Hepatocyte (in vitro differentiated cells): Measurements from ENCODE around the gene TLCD1. TPM values are rescaled to one million over a fixed set of nuclear protein-coding genes. Genes with fewer than 3 reads are reported as not detected.

Source experiments
- DNase-seq: peaks from one replicate; pipeline ENCODE4 v3.0.0-alpha.2; 2016; ENCODE audit warnings: low spot score
- H2AFZ ChIP-seq: fragments of 200-600 bp; sonication (generic); 2 replicates; pipeline ENCODE4 v1.6.0; 2016; ENCODE audit warnings: antibody characterized with exemption, mild to moderate bottlenecking
- H3K27ac ChIP-seq: fragments of 200-600 bp; sonication (generic); 2 replicates; pipeline ENCODE4 v1.5.1; 2016; ENCODE audit warnings: mild to moderate bottlenecking
- H3K27me3 ChIP-seq: fragments of 200-600 bp; sonication (generic); 2 replicates; pipeline ENCODE4 v1.6.1; 2016
- H3K36me3 ChIP-seq: fragments of 200-600 bp; sonication (generic); replicated peaks from 2 replicates; pipeline ENCODE4 v1.5.1; 2016; ENCODE audit warnings: low read depth; ENCODE audit not compliant: insufficient read depth
- H3K4me1 ChIP-seq: fragments of 200-600 bp; sonication (generic); 2 replicates; pipeline ENCODE4 v1.5.1; 2016; ENCODE audit warnings: mild to moderate bottlenecking, moderate library complexity; ENCODE audit not compliant: insufficient read depth
- H3K4me2 ChIP-seq: fragments of 200-600 bp; sonication (generic); 2 replicates; pipeline ENCODE4 v1.6.0; 2016
- H3K4me3 ChIP-seq: fragments of 200-600 bp; sonication (generic); 2 replicates; pipeline ENCODE4 v1.5.1; 2016; ENCODE audit warnings: mild to moderate bottlenecking
- H3K79me2 ChIP-seq: fragments of 200-600 bp; sonication (generic); 2 replicates; pipeline ENCODE4 v1.6.0; 2017; ENCODE audit warnings: mild to moderate bottlenecking
- H3K9me2 ChIP-seq: fragments of 200-600 bp; sonication (generic); replicated peaks from 2 replicates; pipeline ENCODE4 v1.6.0; 2017; ENCODE audit warnings: mild to moderate bottlenecking; ENCODE audit not compliant: insufficient read depth
- H3K9me3 ChIP-seq: fragments of 200-600 bp; sonication (generic); 2 replicates; pipeline ENCODE4 v1.5.1; 2016; ENCODE audit warnings: low read depth, mild to moderate bottlenecking
- H4K20me1 ChIP-seq: fragments of 200-600 bp; sonication (generic); 2 replicates; pipeline ENCODE4 v1.6.0; 2016; ENCODE audit warnings: mild to moderate bottlenecking; ENCODE audit not compliant: insufficient read depth, poor library complexity, severe bottlenecking
- CTCF ChIP-seq: fragments of 200-600 bp; sonication (generic); IDR thresholded peaks from 2 replicates; pipeline ENCODE4 v1.5.1; 2016; ENCODE audit warnings: antibody characterized with exemption, mild to moderate bottlenecking; ENCODE audit not compliant: poor library complexity
- EZH2 ChIP-seq: fragments of 200-600 bp; sonication (generic); IDR thresholded peaks from 2 replicates; pipeline ENCODE4 v1.6.1; 2016; ENCODE audit warnings: antibody characterized with exemption, mild to moderate bottlenecking, borderline replicate concordance
- EZH2phosphoT487 ChIP-seq: fragments of 200-600 bp; sonication (generic); IDR thresholded peaks from one replicate; pipeline ENCODE4 v1.6.1; 2018; ENCODE audit warnings: antibody characterized with exemption, mild to moderate bottlenecking, low read depth, moderate library complexity; ENCODE audit not compliant: unreplicated experiment, severe bottlenecking
- WGBS: methylation state at CpG from one replicate; pipeline ENCODE4 v1.1.6; 2016; ENCODE audit warnings: low lambda C conversion rate; ENCODE audit errors: missing lambda C conversion rate; 5-methylcytosine and 5-hydroxymethylcytosine counted together
- polyA plus RNA-seq: library from polyadenylated mRNA; unstranded; fragments of >200 nt; fragmentation: Nextera tagmentation; extraction: Ambion mirVana; gene quantifications from 2 replicates; pipeline ENCODE4 v1.2.1, GENCODE V29; 2016
- total RNA-seq: library from RNA; depleted of rRNA; stranded (reverse); fragments of >200 nt; gene quantifications from 2 replicates; pipeline ENCODE4 v1.2.3, GENCODE V29; 2014

The TLCD1 gene
- total and polyA plus RNA-seq, 2 experiments from 2014 or later: 12.5 to 23.4 TPM

- Histone ChIP-seq H3K27me3 (no peaks in the 10 kb centered on the region), H2AFZ (no peak overlapping the region), H3K36me3 (no peaks in the 10 kb centered on the region), H4K20me1 (peaks cover 10% of the 10 kb centered on the region), H3K27ac (no peak overlapping the region), H3K4me2 (no peak overlapping the region), H3K9me3 (no peaks in the 10 kb centered on the region), H3K79me2 (peaks cover 17% of the 10 kb centered on the region), H3K4me1 (no peaks in the 10 kb centered on the region), H3K9me2 (no peaks in the 10 kb centered on the region), H3K4me3 (no peak overlapping the region)
- WGBS: 93% methylated on average over 7 of the region's 7 CpGs
- DNase-seq: no peak
- no peak for TF ChIP-seq CTCF
Observed at GRCh38 chr17:28755486-28755885, 29.5 kb upstream of the TLCD1 start.

GRCh38 chr17:28751600-28752366, 25.8 kb upstream of the TLCD1 start:
- DNase-seq: no peak
- H4K20me1 ChIP-seq: peaks cover 36% of the 10 kb centered on the region
- H3K4me1 ChIP-seq: peaks cover 11% of the 10 kb centered on the region

GRCh38 chr17:28750178-28751047, 24.4 kb upstream of the TLCD1 start:
- TF ChIP-seq CTCF (peak; percentile 99), EZH2 (no peak), EZH2phosphoT487 (no peak)
- no peaks in the 10 kb centered on the region for H3K9me2 ChIP-seq
- H3K36me3 ChIP-seq: no peaks in the 10 kb centered on the region
- H3K4me3 ChIP-seq: no peak overlapping the region
- peaks cover 23% of the 10 kb centered on the region for H3K4me1 ChIP-seq
- H3K27me3 ChIP-seq: no peaks in the 10 kb centered on the region
- WGBS: 51% methylated on average over 20 of the region's 20 CpGs
- DNase-seq: peak; percentile 96
- peaks cover 49% of the 10 kb centered on the region for H3K79me2 ChIP-seq
- peaks cover 49% of the 10 kb centered on the region for H4K20me1 ChIP-seq
- no peak overlapping the region for H3K4me2 ChIP-seq
- H3K27ac ChIP-seq: peak overlapping the region; percentile 48
- H2AFZ ChIP-seq: no peak overlapping the region
- H3K9me3 ChIP-seq: no peaks in the 10 kb centered on the region

More at GRCh38 chr17:28751600-28752366, 25.8 kb upstream of the TLCD1 start:
- WGBS: 96% methylated on average over 10 of the region's 10 CpGs
- peaks cover 39% of the 10 kb centered on the region for H3K79me2 ChIP-seq
- no peak overlapping the region for H2AFZ ChIP-seq
- TF ChIP-seq EZH2 (no peak), EZH2phosphoT487 (no peak)
- H3K27me3 ChIP-seq: no peaks in the 10 kb centered on the region
- H3K9me2 ChIP-seq: no peaks in the 10 kb centered on the region
- H3K4me2 ChIP-seq: no peak overlapping the region
- no peak overlapping the region for H3K4me3 ChIP-seq
- no peak overlapping the region for H3K27ac ChIP-seq
- no peaks in the 10 kb centered on the region for H3K36me3 ChIP-seq
- H3K9me3 ChIP-seq: no peaks in the 10 kb centered on the region
